Medulla oblongata (tissue), 1 donor: ENCODE data around the gene AHI1.
"Not testable (repeated sequence)": the region's sequence is repeated elsewhere in the genome, so short reads cannot be mapped to it uniquely, and the experiment has no call there.

Source experiments
- DNase-seq: peaks from one replicate; pipeline ENCODE4 v3.0.0-alpha.2; 2015; ENCODE audit errors: extremely low spot score

AHI1 gene

DNA sequence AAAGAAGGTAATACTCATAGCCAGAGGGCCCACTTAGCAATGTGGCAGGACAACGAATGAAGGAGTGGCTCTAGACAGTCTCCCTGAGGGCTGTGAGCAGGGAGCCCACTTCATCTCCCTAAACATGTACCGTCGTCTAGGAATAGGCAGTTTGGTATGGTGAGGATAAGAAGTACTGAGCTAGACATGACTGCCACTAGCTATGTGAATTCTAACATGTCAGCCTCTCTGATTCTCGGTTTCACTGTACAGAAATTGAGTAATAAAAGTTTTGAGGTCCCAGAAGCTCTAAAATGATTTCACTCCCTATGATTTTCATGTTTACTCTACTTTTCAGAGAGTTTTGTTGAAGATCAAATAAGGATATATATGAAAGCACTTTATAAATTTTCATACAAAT is 107.1 kb downstream of the AHI1 start:
- no peak for DNase-seq

- no peak for DNase-seq
Observed at GRCh38 chr6:135385299-135385698, 112.2 kb downstream of the AHI1 start.

DNA sequence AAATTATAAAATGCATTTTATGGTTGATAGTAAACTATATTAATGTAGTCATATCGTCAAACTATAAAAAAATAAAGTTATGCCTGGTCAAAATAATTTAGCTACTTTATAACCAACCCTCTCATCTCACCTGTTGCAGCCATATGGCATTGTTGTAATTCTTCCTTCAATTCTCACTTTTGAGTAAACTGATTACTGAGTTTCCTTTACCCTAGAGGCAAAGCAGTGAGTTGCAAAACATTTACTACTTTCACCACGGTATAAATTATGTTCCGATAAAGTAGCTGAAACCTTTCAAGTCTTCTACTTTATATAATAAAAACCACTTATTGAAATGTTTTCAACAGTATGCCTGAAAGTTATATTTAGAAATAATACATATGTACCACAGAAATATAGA is 113.8 kb downstream of the AHI1 start:
- no peak for DNase-seq

- no peak for DNase-seq
Observed at GRCh38 chr6:135383301-135383700, 114.2 kb downstream of the AHI1 start.

GRCh38 chr6:135382182-135382628 is 115.3 kb downstream of the AHI1 start:
- DNase-seq = no peak

- no peak for DNase-seq
Observed at GRCh38 chr6:135380793-135381192, 116.7 kb downstream of the AHI1 start.

GRCh38 chr6:135379647-135380046 is 117.9 kb downstream of the AHI1 start:
- no peak for DNase-seq

DNA sequence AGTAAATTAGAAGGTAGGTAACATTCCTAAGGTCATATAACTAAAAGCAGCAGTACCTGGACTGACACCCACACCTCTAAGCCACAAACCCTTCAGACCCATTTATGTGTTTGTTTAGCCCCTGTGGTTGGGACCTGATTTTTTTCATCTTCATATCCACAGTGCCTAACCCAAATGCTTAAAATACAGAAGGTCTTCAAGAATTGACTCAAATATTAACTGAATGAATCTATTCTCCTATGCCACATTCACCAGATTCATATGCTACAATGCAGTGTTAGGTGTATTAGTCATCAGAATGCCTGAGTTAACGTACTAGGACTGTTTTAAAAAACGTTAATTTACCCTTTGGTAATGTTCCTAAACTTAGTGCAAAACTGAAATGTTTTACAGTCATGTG is 124.8 kb downstream of the AHI1 start:
- DNase-seq = no peak

DNA sequence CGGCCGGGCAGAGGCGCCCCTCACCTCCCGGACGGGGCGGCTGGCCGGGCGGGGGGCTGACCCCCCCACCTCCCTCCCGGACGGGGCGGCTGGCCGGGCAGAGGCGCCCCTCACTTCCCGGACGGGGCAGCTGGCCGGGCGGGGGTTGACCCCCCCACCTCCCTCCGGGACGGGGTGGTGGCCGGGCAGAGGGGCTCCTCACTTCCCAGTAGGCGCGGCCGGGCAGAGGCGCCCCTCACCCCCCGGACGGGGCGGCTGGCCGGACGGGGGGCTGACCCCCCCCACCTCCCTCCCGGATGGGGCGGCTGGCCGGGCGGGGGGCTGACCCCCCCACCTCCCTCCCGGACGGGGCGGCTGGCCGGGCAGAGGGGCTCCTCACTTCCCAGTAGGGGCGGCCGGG is 133.9 kb downstream of the AHI1 start:
- not testable (repeated sequence) for DNase-seq

DNA sequence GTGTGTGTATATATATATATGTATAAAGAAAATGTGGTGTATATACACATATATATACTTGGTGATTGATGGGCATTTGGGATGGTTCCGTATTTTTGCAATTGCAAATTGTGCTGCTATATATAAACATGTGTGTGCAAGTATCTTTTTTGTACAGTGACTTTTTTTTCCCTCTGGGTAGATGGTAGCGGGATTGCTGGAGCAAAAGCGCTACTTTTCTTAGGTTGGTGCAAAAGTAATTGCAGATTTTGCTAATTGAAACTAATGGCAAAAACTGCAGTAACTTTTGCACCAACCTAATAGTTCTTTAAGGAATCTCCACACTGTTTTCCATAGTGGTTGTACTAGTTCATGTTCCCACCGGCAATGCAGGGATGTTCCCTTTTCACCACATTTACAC is 135.4 kb downstream of the AHI1 start:
- no peak for DNase-seq

GRCh38 chr6:135360222-135360621 is 137.3 kb downstream of the AHI1 start:
- DNase-seq = no peak

DNA sequence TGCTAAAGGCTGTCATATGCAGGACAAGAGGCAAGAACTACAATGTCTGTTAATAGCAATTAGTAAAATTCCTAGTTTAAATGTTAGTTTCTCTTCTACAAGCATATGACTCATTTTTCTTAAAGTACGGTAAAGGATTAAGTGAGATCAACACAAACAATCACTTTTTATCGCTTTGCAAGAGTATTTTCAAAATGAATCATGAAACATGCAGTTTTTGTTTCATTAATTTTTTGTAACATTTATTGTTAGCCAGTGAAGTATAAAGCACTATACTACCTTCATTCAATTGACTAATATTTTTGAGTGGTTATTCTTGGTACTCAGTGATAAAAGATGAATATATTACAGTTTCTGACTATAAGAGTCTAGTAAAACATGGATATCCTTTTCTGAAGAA is 138.6 kb downstream of the AHI1 start:
- DNase-seq = no peak

DNA sequence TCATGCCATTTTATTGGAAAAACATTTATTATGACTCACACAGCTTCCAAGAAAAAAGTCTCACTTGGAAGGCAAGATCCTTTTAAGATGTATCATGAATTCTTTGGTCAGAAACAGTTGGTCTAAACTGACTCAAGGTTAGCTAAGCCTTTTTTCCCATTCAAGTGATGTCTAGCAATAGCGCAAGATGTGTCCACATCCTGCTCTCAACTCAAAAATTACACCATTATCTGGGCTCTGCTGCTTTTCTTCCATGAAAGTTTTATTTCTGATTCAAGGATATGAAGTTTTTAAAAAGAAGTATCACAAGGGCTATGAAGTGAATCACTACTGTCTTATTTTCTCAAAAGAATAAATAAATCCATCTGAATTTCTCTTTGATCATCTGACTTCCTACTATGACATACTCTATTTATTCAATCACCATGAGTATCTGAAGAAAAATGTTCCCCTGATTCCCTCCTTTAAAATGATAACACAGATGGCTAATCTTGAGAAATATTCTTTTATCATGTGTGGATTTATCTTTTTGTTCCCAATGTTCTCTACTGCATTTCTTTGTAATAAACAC is 139.2 kb downstream of the AHI1 start:
- no peak for DNase-seq

GRCh38 chr6:135354407-135354806 is 143.1 kb downstream of the AHI1 start:
- no peak for DNase-seq

- DNase-seq = no peak
Observed at GRCh38 chr6:135353113-135353512, 144.4 kb downstream of the AHI1 start.

- DNase-seq = no peak
Observed at GRCh38 chr6:135351635-135352034, 145.9 kb downstream of the AHI1 start.

- no peak for DNase-seq
Observed at GRCh38 chr6:135347887-135348286, 149.7 kb downstream of the AHI1 start.

DNA sequence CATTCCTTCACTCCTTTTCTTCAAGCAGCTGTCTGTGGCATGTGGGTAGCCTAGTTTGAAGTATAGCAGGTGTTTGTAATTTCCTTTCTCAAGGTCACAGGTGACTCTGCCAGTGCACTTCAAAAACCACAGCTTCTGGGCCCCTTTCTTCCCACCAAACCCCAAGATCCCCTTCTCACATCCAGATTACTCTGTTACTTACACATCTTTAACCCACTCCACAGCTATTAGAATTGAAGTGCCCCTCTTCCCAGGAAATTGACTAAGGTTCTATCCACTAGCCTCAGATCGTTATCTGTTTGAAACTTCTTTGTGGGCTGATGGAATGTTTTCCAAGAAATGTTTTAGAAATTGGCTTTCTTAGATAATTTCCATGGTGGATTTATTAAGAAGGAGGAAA is 150.8 kb downstream of the AHI1 start:
- DNase-seq = no peak

DNA sequence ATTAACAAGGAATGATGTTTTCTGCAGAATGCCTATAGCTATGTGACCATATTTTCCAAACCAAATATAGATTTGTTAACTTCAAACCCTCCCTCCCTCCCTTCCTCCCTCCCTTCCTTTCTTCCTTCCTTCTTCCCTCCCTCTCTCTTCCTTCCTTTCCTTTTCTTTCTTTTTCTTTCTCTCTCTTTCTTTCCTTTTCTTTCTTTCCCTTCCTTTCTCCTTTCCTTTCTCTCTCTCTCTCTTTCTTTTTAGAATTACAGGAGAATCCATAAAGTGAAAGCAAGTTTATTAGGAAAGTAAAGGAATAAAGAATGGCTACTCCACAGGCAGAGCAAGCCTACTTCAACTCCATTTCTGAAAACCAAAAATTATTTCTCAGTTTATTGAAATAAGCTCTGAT is 153.0 kb downstream of the AHI1 start:
- DNase-seq = no peak

DNA sequence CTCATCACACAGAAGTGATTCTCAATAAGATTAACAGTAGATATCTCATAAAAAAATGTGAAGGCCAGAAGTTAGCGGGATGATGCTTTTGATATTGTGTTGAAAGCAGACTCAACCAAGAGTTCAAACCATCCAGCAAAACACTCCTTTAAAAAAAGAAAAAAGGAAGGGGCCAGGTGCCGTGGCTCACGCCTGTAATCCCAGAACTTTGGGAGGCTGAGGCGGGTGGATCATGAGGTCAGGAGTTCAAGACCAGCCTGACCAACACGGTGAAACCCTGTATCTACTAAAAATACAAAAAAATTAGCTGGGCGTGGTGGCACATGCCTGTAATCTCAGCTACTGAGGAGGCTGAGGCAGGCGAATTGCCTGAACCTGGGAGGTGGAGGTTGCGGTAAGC is 157.6 kb downstream of the AHI1 start:
- not testable (repeated sequence) for DNase-seq

DNA sequence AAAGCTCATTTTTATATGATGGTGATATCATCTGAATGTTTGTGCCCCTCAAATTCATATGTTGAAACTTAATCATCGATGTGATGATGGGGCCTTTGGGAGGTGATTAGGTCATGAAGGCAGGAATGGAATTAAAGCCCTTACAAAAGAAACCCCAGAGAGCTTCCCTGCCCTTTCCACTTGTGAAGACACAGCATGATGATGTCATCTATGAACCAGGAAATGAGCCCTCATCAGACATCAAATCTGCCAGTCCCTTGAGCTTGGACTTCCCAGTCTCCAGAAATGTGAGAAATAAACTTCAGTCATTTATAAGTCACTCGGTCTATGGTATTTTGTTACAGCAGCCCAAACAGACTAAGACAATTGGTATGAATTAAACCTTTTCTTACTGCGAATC is 163.4 kb downstream of the AHI1 start:
- no peak for DNase-seq

- DNase-seq = no peak
Observed at GRCh38 chr6:135331002-135331401, 166.5 kb downstream of the AHI1 start.

DNA sequence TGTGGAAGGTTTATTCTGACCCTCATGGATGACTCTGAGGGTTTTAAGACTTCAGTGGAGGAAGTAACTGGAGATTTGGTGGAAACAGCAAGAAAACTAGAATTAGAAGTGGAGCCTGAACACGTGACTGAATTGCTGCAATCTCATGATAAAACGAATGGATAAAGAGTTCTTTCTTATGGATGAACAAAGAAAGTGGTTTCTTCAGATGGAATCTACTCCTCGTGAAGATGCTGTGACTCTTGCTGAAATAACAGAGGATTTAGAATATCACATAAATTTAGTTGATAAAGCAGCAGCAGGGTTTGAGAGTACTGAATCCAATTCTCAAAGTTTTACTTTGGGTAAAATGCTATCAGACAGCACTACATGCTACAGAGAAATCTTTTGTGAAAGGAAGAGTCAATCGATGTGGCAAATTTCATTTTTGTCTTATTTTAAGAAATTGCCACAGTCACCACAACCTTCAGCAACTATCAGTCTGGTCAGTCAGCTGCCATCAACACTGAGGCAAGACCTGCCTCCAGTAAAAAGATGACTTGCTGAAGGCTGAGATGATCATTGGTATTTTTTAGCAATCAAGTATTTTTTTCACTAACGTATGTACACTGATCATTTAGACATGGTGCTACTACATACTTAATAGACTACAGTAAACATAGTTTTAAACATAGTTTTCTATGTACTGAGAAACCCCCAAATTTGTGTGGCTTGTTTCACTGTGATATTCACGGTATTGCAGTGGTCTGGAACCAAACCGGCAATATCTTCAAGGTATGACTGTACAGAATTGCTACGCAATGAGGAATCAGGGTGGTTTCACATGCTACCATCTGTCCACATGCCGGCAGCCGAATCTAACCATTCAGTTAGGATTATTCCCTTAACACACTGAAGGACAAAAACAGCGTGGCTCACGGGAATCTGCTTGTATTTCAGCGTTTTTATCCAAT is 167.4 kb downstream of the AHI1 start:
- no peak for DNase-seq
